GM11168 (cell line): ENCODE results near the gene NKAPD1.

Experiments
- in situ Hi-C: fragments of 300-500 bp; cut with MboI; formaldehyde crosslinking; loops from one replicate; pipeline ENCODE4 v1.12.0; 2022; ENCODE audit warnings: low sequenced_read_pairs; ENCODE audit not compliant: unreplicated experiment

NKAPD1 gene

GRCh38 chr11:112134473-112134872, 60.4 kb downstream of the NKAPD1 start:
- in situ Hi-C loops, result no loop called here
